Measurements from ENCODE around the gene ISYNA1.

The ISYNA1 gene

GRCh38 chr19:18436671-18437490 is 1.1 kb downstream of the ISYNA1 start:
- DNase-seq (ENCODE audit: low read depth, low spot score): peak; percentile 86
- in situ Hi-C loops (cut with HindIII; ENCODE audit: low sequenced_read_pairs): no loop called here
- peak overlapping the region; percentile 57 for H3K4me3 ChIP-seq (ENCODE audit: low read depth, low read length)
- TF ChIP-seq CTCF (IDR thresholded peaks at IDR 0.05; ENCODE audit: low read depth, low read length): no peak

GRCh38 chr19:18435842-18436670 is 1.9 kb downstream of the ISYNA1 start:
- no peak for DNase-seq (ENCODE audit: low read depth, low spot score)

GRCh38 chr19:18435178-18435841 is 2.6 kb downstream of the ISYNA1 start:
- TF ChIP-seq CTCF (IDR thresholded peaks at IDR 0.05; ENCODE audit: low read depth, low read length): no peak
- no peak for DNase-seq (ENCODE audit: low read depth, low spot score)
- no peak overlapping the region for H3K4me3 ChIP-seq (ENCODE audit: low read depth, low read length)
- in situ Hi-C loops (cut with HindIII; ENCODE audit: low sequenced_read_pairs): no loop called here

More at GRCh38 chr19:18435842-18436670, 1.9 kb downstream of the ISYNA1 start:
- TF ChIP-seq CTCF (IDR thresholded peaks at IDR 0.05; ENCODE audit: low read depth, low read length): no peak
- in situ Hi-C loops (cut with HindIII; ENCODE audit: low sequenced_read_pairs): no loop called here
- H3K4me3 ChIP-seq (ENCODE audit: low read depth, low read length): peak overlapping the region; percentile 57

- TF ChIP-seq CTCF (IDR thresholded peaks at IDR 0.05; ENCODE audit: low read depth, low read length): no peak
- in situ Hi-C loops (cut with HindIII; ENCODE audit: low sequenced_read_pairs): no loop called here
- no peak for DNase-seq (ENCODE audit: low read depth, low spot score)
- H3K4me3 ChIP-seq (ENCODE audit: low read depth, low read length): no peak overlapping the region
These were observed 3.3 kb downstream of the ISYNA1 start for GRCh38 chr19:18434411-18435175.

GRCh38 chr19:18433735-18434398 is 4.1 kb downstream of the ISYNA1 start:
- H3K4me3 ChIP-seq (ENCODE audit: low read depth, low read length): peak overlapping the region; percentile 31
- in situ Hi-C loops (cut with HindIII; ENCODE audit: low sequenced_read_pairs): no loop called here
- DNase-seq (ENCODE audit: low read depth, low spot score): no peak
- no peak for TF ChIP-seq CTCF (IDR thresholded peaks at IDR 0.05; ENCODE audit: low read depth, low read length)

Data from astrocyte of the spinal cord (primary cell).